Activated T-helper 1 cell treated with Interleukin-2 at 50 U/mL for 16 hours (primary cell): ENCODE measurements around the gene TAB3.
"Not testable (repeated sequence)": the region's sequence is repeated elsewhere in the genome, so short reads cannot be mapped to it uniquely, and the experiment has no call there.

Source experiments
- DNase-seq: peaks from one replicate; pipeline ENCODE4 v3.0.0-alpha.2; 2020; ENCODE audit warnings: low read depth

Gene TAB3

GRCh38 chrX:30819080-30819479 is 70.0 kb downstream of the TAB3 start:
- DNase-seq = no peak

DNA sequence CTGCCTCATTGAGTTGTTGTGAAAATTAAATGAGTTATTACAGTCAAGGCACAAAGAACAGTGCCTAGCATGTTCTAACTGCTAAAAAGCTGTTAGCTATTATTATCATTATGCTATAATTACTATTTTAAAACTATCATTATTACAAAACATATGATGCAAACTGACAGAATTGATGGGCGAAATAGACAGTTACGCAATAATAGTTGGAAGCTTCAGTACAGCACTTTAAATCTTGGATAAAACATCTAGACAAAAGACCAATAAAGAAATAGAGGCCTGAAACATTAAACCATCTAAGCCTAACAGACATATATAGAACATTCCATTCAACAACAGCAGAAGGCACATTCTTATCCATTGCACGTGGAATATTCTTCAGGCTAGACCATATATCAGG is 73.0 kb downstream of the TAB3 start:
- DNase-seq = no peak

GRCh38 chrX:30814978-30815377 is 74.1 kb downstream of the TAB3 start:
- no peak for DNase-seq

GRCh38 chrX:30812326-30812725 is 76.7 kb downstream of the TAB3 start:
- no peak for DNase-seq

GRCh38 chrX:30806187-30806728 is 82.8 kb downstream of the TAB3 start:
- no peak for DNase-seq

- DNase-seq = no peak
Measured at GRCh38 chrX:30804462-30804861, 84.6 kb downstream of the TAB3 start.

DNA sequence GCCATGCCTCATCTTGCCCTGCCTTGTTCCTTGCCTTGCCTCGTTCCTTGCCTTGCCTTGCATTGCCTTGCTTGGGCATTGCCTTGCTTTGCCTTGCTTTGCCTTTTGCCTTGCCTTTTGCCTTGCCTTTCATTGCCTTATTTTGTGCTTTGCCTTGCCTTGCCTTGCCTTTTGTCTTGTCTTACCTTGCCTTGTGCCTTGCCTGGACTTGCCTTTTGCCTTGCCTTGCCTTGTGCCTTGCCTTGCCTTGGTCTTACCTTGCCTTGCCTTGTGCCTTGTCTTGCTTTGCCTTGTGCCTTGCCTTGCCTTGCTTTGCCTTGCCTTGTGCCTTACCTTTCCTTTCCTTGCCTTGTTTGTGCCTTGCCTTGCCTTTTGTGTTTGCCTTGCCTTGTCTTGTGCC is 88.2 kb downstream of the TAB3 start:
- no peak for DNase-seq

GRCh38 chrX:30799327-30799726 is 89.7 kb downstream of the TAB3 start:
- no peak for DNase-seq

- DNase-seq = no peak
Measured at GRCh38 chrX:30798810-30799209, 90.2 kb downstream of the TAB3 start.

DNA sequence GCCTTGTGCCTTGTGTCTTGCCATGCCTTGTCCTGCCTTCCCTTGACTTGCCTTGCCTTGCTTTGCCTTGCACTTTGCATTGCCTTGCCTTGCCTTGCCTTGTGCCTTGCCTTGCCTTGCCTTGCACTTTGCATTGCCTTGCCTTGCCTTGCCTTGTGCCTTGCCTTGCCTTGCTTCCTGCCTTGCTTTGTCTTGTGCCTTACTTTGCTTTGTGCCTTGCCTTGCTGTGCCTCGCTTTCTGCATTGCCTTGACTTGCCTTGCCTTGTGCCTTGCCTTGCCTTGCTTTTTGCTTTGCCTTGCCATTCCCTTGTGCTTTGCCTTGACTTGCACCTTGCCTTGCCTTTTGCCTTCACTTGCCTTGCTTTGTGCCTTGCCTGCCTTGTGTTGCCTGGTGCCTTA is 91.8 kb downstream of the TAB3 start:
- not testable (repeated sequence) for DNase-seq

- no peak for DNase-seq
Measured at GRCh38 chrX:30795981-30796958, 92.8 kb downstream of the TAB3 start.

DNA sequence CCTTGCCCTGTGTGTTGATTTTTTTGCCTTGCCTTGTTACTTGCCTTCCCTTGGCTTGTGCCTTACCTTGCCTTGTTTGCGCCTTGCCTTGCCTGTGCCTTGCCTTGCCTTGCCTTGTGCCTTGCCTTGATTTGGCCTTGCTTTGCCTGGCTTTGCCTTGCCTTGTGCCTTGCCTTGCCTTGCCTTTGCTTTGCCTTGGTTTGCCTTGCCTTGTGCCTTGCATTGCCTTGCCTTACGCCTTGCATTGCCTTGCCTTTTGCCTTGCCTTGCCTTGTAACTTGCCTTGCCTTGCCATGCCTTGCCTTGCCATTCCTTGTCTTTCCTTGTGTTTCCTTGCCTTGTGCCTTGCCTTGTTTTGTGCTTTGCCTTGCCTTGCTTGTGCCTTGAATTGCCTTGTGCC is 94.6 kb downstream of the TAB3 start:
- DNase-seq = no peak

- DNase-seq = no peak
Measured at GRCh38 chrX:30793767-30794103, 95.3 kb downstream of the TAB3 start.

DNA sequence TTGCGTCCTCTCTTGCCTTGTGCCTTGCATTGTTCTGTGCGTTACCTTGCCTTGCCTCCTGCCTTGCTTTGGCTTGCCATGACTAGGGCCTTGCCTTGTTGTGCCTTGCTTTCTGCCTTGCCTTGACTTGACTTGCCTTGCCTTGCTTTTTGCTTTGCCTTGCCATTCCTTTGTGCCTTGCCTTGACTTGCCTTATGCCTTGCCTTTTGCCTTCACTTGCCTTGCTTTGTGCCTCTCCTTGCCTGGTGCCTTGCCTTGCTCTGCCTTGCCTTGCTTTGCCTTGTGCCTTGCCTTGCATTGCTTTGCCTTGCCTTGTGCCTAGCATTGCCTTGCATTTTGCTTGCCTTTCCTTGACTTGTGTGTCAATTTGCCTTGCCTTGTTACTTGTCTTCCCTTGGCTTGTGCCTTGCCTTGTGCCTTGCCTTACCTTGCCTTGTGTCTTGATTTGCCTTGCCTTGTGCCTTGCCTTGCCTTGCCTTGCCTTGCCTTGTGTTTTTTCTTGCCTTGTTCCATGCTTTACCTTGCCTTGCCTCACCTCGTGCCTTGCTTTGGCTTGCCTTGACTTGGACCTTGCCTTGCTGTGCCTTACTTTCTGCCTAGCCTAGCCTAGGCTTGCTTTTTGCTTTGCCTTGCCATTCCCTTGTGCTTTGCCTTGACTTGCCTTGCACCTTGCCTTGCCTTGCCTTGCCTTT is 95.8 kb downstream of the TAB3 start:
- no peak for DNase-seq

DNA sequence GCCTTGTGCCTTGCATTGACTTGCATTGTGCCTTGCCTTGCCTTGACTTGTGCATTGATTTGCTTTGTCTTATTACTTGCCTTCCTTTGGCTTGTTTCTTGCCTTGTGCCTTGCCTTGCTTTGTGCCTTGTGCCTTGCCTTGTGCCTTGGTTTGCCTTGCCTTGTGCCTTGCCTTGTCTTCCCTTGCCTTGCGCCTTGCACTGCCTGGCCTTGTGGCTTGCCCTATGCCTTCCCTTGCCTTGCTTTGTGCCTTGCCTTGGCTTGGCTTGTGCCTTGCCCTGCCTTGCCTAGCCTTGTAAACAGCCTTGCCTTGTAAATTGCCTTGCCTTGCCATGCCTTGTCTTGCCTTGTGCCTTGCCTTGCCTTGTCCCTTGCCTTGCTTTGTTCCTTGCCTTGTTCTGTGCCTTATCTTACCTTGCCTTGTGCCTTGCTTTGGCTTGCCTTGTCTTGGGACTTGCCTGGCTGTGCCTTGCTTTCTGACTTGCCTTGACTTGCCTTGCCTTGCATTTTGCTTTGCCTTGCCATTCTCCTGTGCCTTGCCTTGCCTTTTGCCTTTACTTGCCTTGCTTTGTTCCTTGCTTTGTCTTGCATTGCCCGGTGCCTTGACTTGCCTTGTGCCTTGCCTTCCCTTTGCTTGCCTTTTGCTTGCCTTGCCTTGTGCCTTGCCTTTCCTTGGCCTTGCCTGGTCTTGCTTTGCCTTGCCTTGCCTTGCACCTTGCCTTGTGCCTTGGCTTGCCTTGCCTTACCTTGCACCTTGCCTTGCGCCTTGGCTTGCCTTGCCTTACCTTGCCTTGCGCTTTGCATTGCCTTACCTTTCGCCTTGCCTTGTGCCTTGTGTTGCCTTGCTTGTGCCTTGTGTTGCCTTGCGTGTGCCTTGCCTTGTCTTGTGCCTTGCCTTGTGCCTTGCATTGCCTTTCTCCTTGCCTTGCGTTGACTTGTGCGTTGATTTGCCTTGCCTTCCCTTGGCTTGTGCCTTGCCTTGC is 97.5 kb downstream of the TAB3 start:
- no peak for DNase-seq

GRCh38 chrX:30787012-30787411 is 102.0 kb downstream of the TAB3 start:
- DNase-seq = no peak

DNA sequence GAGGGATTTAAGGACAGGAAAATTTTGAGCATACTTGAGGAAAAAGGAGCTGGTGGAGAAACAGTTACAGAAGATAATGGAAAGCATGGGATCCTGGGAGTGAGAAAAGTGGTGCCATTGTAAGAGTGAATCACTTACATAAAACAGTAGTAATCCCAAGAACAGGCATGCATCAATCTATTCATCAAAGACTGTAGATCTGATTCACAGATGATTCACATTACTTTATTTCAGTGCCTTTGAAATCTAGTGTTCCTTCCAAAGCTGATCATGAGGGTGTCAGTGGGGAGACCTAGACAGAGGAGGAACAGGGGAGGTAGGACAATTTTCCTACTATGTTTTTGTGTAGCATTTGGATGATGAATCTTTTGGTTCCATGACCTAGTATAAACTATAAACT is 102.7 kb downstream of the TAB3 start:
- no peak for DNase-seq

DNA sequence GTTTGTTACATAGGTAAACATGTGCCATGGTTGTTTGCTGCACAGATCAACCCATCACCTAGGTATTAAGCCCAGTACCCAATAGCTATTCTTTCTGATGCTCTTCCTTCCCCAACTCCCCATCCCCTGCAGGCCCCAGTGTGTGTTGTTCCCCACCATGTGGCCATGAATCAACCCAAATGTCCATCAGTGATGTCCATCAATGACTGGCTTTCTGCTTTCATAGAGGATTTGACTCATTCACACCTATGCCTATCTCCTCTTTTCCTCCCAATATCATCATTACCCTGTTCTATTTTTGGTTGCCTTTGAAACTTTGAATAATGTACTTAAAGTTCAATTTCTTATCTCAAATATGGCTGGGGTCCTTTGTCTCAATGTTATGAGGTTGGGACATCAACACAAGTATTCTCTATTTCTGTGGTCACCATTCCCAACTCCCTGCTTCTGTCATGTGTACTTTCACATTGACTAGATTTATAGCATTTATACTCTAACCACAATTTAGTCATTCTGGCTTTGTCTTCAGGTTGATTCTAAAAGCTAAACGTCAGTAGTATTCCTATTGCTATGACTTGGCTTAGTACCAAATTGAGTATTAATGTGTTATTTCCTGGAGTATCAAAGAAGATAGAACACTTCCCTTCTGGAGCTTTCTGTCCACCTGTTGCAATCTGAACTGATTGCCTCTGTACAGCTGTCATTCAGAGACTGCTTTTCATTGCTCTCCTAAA is 107.2 kb downstream of the TAB3 start:
- DNase-seq = no peak

DNA sequence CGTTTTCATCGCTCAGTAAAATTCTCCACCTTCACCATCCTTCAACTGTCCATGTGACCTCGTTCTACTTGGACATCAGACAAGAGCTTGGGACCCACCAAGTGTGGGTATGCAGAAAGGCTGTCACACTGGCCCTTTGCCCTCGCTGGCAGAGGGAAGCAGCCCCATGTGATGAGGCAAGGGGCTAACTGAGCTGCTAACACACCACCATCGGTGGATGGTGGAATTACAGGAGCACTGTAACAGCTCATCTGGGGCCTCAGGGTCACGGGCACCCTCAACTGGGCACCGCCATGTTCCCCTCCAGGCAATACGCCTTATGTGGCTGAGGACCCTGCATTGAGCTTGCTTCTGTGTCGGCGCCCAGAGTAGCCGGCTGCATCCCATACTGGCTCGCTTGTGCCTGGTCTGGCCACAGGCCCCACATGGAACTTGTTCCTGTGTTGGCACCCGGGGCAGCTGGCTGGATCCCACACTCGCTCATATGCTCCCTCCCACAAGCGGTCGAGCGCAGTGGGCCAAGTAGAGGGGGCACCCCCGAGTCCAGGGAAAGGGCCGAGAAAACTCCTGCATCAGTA is 109.5 kb downstream of the TAB3 start:
- DNase-seq = no peak

- no peak for DNase-seq
Measured at GRCh38 chrX:30777575-30777974, 111.5 kb downstream of the TAB3 start.
